Stimulated activated CD4-positive, alpha-beta T cell treated with anti-CD3 and anti-CD28 coated beads, Interleukin-1b, Interleukin-23, amount 100 ng/mL, for 4 hours (primary cell): Measurements from ENCODE around the gene PRAC2.

ENCODE experiments used
- DNase-seq, 2 donors: peaks; one replicate each; pipeline ENCODE4 v3.0.0-alpha.2; 2020; ENCODE audit warnings: low read depth in 2 of 2

PRAC2 gene

DNA sequence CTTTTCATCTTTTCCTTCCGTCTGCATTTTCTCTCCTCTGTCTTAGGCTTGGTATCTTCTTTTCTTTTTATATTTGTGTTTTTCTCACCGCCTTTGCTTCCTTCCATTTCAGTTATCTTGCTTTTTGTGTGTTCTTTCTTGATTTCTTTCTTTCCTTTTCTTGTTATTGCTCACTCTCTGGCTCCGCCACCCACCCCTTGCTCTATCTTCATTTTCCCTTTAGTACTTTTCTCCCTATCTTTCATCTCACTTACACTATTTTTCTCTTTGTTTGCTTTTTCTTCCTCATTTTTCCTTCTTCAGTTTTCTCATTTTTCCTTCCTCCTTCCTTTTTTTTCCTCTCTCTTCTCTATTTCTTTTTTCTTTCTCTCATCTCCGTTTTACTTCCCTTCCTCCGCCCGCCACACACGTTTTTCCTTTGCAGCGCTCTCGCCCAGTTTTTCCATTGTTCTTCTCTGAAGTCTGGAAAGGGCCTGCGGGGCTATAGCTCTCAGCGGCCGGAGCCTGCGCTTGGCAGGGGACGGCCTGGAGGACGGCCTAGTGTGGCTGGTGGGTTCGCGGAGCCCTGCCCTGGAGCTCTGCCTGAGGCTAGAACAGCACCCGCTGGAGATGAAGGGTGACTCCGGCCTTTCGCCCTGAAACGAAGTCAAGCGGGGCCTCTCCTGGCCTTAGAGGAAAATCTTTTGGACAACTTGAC is 10.8 kb downstream of the PRAC2 start:
- no peak for DNase-seq

DNA sequence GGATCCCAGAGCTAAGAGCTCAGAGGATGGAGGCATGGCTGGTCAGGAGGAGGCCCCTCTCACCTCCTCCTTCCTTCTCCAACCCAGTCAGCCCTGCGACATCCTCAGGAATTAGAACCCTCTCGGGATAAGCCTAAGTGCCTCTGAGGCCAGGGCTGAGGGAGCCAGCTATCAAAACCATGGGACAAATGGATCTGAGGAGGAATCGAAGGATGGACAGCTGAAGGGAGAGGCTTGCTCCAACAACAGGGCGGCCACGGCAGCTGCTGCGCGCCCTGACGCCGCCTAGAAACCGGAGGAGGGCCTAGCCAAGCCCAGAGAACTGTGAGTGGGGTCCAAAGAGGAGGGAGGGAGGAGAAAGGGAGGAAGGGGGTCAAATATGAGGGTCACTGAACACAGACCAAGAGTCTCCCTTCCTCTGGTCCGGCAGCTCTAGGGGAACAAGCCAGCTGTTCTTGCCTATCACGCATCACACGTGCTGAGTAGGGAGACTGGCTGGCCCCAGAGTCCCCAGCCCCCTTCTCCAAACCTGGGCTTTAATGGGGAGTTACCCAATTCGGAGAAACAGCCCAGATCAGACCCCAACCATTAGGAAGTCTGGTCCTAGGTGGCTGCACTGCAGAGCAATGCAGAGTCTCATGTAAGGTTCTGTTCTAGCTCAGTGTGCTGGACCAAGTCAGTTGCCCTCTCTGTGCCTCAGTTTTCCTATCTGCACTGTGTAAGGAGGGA is 11.5 kb downstream of the PRAC2 start:
- DNase-seq: no peak

DNA sequence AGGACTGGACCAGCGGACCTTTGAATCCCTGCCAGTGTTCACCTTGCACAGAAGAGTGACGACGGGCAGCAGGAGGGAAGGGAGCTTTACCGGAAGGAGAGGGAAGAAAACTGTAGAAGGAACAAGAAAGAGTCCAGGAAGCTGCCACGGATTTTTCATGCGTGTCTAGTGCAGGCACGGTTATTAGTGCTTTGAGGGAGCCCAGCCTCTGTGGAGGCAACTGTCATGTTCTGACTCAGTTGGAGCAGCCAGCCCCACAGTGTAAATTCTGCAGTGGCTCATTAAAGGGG is 12.0 kb downstream of the PRAC2 start:
- DNase-seq: no peak

DNA sequence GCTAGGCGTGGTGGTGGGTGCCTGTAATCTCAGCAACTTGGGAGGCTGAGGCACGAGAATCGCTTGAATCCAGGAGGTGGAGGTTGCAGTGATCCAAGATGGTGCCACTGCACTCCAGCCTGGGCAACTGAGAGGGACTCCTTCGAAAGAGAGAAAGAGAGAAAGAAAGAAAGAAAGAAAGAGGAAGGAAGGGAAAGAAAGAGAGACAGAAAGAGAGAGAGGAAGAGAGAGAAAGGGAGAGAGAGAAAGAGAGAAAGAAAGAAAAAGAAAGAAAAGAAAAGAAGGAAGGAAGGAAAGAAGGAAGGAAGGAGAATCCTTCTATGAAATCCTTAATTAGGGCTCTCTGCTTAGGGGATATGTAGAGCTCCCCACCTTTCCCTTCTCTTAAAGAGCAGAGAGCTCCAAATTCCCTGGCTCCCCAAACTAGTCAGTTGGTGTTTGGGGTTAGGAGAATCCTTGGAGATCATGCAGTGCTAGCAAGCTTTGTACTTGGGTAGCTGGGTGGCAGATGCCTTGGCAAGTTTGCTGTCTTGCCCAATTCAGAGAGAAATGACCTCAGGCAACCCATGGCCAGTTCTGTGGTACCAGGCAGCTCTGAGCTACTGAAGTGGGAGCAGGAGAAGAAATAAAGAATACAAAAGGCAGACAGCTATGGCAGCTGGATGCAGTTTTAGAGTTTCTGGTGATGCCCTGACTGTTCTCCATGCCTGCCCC is 14.5 kb downstream of the PRAC2 start:
- DNase-seq: no peak

DNA sequence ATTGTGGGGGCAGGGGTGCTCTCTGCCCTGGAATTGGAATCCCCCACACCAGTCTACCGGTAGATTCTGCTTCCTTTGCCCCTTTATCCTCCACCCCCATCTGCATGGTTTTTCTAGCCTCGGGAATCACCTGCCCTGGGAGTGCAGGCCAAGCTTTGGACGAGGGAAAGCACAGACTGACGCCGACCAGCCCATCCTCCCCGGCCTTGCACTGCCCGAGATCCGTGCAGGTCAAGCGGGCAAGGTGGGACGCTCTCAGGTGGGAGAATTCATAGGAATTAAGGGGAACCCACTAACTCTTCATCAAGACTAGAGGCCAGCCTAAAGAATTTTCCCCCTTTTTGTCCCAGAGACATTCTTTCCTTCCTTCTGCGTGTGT is 15.4 kb downstream of the PRAC2 start:
- DNase-seq: no peak

DNA sequence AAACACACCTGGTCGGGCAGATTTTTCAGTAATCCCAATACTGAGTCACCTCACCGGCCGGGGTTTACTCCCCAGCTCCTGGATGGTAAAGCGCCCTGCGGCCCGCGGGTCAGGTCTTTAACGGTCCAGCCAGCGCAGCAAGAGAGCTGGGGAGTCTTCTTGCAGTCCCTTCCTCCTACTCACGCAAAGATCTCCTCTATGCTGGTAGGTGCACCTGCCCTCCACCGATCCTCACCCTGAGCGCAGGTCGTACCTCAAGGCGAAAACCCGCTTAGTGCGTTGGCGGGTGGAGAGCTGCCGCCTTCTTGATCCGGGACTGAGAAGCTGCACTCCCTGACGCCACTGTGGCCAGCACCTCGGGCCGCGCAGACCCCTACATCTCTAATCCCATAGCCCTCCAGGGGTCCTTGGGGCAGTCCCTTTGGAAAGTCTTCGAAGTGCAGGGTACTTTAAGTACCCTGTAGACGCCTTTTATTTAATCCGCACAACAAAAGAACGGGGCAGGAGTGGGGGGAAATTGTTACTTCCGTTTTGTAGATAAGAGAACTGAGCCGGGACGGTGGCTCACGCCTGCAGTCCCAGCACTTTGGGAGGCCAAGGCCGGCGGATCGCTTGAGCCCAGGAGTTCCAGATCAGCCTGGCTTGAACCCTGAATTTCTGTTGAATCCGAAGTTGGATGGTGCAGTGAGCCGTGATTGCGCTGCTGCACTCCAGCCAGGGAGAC is 16.0 kb downstream of the PRAC2 start:
- DNase-seq: no peak

DNA sequence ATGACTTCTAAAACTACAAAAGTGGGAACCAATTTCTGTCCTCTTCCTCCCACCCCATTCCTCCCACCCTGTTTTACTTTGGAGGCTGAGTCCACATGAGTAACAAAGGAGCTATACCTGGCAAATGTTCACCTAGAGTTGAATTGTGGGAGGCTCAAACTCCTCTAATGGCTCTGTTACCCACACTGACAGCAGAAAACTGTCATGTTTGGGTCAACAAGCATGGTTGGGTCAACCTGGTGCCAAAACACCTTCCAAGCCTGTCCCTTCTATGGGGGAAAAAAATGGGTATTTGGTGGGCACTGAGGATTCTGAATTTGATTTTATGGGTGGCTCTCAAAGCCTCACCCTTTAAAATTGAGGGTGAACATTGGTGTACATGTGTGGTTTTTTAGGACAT is 17.6 kb downstream of the PRAC2 start:
- no peak for DNase-seq

DNA sequence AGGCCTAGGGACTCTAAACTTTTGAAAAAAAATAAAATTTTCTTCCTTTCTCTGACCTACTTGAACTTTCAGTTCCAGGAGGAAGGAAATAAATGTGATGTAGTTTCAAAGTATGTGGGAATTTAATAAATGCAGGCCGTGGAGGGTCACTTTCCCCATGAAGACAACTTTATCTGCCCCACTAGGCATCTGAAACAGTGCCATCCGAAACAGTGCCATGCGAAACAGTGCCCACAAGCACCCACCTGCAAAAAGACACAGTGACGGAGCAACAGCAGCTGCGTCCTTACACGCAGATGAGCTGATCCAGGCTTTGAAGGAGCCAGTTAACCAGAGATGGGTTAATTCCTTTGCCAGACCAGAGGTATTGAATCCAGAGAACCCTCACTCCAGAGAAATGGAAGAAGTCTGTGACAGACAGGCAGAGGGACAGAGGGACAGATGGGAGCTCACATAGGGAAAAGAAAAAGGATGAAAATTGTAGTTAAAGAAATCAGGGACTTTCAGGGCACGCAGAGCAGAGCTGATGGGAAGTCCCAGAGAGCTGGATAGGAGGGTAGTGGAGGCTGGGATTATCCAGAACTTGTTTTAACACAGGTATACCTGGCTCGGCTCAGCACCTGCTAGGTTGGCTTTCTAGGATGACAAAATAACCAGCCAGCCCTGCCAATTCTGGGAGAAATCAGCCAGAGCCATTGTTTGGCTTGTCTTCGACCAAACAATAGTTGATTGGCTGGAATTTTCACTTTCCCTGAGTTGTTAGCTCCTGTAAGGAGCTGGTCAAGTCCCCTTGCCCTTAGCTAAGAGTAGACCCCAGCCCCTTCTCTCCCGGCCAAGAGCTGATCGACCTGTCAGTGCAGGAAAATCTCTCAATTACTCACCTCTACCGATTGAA is 22.6 kb downstream of the PRAC2 start:
- DNase-seq: no peak

DNA sequence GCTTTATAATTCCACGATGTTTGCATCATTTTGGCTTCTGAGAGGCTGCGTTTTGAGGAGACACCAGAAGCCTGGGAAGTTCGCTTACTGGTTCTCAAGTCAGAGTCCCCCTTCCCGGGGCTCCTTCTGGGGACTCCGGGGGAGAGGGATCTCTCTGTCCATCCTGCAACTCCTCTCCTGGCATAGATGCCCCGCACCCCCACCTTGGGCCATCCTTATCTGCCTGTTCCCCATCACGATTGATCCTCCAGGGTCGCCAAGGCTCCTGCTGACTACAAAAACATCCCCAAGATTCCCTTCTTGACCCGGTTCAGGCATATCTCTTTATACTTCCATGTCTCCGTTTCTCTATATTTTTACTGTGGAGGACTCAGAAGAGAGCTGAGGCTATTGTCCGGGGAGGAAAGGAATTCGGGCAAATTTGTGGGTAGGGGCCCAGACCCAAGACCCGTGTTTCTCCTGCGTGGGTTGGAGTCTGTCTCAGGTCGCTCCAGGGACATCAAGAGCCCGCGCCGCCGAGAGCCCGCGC is 24.0 kb downstream of the PRAC2 start:
- no peak for DNase-seq

DNA sequence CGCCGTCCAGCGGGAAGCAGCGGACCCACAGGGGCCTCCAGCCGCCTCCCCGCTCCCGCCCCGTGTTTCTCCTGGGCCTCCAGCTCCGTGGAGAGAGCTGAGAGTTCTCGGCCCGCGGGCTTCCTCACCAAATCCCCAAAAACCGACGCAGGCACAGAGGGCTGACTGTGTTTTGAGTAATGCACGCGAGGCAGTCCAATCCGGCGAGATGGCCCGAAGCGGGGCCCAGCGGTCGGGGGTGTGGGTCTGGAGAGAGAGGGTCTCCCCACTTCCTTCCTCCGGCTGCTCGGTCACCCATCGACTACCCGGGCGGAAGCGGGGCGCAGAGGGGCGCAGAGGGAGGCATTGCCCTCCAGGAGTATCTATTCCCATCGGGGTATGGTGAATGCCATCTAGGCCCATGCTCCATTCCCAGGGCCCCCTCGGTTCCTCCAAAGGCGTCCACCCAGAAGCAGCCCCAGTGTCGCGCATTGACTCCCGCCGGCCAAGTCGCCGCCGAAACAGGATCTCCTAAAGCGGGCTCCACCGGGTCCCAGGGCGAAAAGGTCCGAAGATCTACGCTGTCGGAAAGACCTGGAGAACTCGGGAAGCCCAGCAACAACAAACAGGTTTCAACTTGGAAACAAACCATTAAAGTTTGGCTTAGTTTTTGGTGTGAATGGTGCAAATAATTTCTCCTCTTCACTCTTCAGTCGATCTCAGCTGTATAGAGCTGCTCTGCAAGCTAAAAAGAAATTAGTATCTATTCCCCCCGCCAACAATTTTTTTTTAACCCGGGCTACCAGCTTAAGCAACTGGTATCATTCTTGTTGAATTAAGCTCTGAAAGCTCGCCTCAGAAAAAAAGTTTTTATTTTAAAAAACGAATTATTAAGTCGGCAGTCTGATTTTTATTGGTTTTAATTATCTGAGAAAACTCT is 24.7 kb downstream of the PRAC2 start:
- no peak for DNase-seq

DNA sequence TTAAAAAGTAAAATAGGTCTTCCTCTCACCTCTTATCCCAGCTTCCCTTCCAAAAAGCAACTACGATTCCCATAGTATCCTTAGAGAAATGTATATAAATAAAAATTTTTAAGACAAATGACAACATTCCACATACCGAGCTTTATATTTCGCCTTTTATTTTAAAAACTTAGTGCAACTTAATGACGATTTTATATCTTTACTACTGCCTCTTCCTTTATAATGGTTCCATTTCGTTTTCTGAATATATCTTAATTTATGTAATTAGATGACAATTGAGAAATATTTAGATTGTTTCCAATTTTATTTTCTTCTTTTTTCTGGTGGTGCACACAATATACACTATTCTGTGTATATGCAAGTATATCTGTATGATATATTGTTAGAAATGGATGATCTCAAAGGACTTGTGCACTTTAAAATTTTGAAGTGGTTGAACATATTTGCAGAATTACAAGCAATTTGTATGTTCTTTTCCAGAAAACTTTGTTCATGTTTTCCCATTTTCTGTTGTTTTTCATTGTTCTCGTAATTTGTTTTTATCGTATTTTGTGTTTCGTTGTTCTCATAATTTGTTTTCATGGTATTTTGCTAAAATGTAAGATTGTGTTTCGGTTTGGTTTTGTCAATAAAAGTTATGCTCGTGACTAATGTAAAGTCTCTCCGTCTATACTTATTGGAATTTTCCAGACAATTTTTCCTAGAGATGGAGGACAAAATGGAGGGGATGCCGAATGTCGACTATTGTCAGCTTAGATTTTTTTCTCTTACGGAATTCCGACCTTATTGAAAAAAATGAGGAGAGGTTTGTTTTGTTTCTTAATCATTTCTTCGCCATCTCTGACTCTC is 26.0 kb downstream of the PRAC2 start:
- DNase-seq: no peak

DNA sequence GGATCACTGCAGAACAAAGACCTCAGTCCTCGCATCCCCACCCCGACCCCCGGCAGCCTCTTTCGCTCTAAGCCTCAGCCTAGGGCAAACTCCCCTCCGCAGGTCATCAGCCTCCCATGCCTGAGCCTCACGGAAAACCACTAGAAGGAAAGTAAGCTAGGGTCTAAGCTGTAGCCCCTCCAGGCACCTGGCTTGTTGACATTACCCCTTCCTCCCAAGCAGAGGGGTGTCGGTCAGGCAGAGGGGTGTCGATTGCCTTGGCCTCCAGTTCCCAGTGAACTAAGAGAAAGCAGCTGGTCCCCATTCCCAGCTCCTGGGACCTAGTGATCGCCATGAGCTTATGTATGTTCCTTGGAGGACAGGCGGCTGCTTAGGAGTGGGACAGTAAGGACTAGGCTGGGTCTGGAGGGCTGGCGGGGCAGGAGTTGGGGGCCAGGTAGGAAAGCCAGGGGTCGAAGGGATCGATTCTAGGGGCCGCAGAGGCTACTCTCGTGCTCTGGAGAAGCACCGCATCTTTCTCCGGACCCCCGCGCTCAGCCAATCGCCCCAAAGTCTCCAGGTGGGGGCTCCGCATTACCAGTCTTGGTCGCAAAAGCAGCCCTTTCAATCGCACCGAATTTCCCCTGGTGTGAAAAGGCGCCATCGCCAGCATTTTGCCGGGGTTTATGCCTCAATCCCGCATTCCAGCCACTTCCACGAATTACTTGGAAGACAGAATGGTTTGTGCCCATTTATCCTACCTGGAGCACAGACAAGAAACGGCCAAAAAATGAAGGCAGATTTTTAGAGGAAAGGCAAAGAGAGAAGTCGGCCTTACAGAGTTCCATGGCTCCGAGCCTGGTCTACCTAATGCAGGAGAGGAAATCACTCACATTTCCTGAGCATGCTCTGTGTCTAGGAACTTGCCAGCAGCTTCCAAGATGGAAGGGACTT is 26.9 kb downstream of the PRAC2 start:
- DNase-seq: no peak

DNA sequence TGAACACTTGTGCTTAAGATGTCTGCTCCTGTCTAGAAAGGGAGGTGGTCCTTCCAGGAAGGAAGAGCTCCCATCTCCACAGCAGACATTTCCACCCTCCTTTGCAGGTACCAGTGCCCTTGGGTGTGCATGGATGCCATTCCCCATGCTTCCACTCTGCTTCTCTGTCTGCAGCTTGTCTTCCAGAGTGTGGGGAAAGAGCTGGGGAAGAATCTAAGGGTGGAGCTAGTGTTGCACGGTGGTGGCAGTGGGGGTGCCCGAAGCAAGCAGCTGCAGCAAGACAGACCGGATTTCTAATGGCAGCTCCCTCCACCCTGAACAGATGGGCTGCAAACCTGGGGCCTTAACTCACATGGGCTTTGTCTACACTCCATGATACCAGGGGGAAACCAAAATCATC is 28.2 kb downstream of the PRAC2 start:
- no peak for DNase-seq

DNA sequence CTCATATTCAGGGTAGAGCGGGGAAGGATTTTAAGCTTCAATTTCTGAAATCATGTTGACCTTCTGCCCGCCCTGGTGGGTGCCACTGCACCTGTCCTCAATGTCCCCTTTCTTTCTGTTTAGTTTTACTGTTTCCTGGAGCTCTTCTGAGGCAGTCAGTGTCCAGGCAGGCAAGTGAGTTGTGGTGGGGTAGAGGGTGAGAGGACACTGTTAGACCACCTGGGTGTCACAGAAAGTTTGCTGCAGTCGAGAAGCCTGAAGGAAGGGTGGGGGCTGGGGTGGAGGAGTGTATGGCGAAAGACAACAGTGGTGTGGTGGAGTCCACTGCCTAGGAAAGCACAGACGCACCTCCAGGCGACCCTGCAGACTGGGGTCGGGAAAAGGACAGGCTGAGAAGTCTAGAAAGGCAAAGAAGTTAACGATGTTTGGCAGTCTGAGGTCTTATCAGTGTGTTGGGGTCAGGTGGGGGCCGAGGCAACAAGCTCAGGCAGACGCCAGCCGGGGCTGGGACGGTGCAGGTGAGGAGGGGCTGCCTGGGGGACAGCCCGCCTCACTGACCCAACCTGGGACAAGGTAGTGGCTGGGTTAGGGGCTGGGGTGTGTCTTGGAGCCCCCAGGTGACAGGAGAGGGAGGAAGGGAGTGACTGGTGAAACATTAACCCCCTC is 28.9 kb downstream of the PRAC2 start:
- DNase-seq: no peak

DNA sequence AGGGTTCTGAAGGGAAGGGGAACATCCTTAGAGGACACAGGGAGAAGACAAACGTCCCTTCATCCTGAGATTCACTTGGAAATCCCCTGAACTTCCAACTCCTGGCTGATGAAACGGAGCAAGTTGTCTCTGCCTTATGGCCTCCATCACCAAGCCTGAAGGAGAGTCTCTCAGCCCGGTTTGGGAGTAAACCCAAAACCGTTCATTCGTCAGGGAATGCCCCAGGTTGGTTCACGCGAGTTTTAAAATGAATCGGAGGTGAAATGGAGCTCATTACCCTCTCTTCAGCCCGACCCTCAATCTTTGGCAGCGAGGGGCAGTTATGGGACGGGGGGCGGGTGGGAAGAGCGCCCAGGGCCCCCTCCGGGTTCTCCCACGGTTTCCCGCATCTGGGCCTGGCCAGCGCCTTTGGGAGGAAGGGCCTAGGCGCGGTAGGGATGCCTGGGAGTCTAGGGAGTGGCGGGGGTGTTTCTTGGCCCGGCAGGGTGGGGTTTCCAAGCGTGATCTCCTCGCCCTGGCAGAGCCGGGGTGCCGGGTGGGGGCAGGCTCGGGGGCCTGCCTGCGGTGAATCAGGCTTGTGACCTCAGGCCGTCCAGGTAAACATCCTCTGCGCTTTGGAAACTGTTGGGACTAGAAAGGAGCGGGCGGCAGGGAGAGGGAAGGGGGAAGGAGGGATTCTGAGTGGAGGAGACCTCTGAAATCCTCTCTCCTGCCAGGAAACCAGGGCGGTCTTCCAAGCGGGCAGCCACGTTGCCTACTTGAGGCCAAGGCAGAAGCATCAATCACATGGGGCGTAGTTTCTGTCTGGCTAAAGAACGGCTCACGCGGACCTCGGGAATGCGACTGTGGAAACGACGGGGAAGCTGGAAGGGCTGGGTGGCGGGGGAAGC is 29.7 kb downstream of the PRAC2 start:
- DNase-seq: no peak

DNA sequence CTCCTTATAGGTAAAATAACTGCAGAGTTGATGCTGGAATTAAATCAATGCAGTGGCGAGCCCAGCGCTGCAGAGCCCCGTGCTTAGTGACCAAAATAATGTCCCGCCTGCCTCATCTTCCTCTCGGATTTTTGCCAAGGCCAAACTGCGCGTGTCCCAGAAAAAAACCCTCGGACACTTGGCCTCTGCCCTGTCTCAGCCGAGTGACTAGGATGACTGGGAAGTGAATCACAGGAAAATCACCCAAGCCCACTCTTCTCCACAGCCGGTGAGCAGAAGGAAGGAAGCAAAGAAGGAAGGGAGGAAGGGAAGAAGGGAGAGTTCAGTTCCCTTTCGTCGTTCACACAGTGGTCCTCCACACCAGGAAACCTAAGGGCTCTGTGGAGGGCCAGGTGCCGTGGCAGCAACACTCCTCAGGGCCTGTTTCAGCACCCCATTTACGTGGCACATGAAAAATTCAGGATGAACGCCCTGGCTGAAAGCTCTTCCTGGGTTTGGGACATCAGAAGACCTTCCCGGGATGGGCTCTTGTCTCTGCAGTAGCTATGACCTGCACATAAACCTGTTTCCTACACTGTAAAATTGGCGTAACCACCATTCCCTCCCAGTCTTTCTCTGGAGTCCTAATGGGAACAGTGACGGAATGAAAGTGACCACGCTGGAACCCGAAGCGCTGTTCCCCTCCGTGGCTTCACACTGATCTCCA is 31.0 kb downstream of the PRAC2 start:
- DNase-seq: no peak
